Measurements from ENCODE around the gene RAD51B.

The RAD51B gene

GRCh38 chr14:67837011-67837624, 17.5 kb downstream of the RAD51B start:
- DNase-seq: peak; percentile 83

GRCh38 chr14:67846029-67846610, 26.5 kb downstream of the RAD51B start:
- no peak for DNase-seq

GRCh38 chr14:67850066-67850830, 30.7 kb downstream of the RAD51B start:
- no peak for DNase-seq

GRCh38 chr14:67851785-67852410, 32.3 kb downstream of the RAD51B start:
- no peak for DNase-seq

DNA sequence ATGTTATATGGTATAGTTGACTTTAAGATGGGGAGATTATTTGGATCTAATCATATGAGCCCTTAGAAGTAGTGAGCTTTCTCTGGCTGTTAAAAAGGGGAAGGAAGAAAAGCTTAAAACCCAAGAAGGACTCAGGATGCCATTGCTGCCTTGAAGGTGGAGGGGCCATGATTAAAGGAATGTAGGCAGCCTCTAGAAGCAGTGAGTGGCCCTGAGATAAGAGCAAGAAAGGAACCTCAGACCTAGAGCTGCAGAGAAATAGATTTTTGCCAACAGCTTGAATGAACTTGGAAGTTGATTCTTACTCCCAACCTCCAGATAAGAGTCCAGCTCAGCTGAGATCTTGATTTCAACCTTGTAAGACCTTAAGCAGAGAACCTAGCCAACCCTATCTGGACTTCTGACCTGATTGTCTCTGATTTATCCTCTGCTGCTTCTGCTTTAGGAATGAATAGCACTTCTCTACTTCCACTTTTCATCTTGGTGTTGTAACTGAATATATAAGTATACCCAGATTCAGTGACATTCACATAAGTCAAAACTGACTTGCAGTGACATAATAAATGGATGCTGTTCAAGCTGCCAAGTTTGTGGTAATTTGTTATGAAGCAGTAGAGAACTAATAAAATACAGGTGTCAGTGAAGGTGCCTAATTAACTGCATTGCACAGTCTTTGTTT, 33.5 kb downstream of the RAD51B start:
- DNase-seq: no peak

GRCh38 chr14:67853715-67854114, 34.1 kb downstream of the RAD51B start:
- DNase-seq: no peak

DNA sequence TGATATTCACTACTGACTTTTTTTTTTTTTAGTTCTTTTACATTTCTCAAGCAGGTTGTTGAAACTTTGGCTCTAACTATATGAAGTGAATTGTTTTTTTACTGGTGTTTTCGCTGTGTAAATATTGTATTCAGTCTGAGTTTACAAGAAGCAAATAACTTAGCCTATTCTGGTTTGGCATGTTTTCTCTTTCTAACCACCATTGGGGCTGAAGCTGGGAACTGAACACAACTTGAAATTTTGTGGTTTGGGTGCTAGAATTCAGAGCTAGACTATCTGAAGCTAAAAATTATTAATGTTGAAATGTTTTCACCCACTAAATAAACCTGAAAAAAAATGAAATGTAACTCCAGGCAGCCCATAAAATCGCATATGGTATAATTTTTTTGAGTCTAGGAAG, 37.2 kb downstream of the RAD51B start:
- DNase-seq: peak; percentile 12

- DNase-seq: no peak
Measured at GRCh38 chr14:67857778-67858350, 38.3 kb downstream of the RAD51B start.

DNA sequence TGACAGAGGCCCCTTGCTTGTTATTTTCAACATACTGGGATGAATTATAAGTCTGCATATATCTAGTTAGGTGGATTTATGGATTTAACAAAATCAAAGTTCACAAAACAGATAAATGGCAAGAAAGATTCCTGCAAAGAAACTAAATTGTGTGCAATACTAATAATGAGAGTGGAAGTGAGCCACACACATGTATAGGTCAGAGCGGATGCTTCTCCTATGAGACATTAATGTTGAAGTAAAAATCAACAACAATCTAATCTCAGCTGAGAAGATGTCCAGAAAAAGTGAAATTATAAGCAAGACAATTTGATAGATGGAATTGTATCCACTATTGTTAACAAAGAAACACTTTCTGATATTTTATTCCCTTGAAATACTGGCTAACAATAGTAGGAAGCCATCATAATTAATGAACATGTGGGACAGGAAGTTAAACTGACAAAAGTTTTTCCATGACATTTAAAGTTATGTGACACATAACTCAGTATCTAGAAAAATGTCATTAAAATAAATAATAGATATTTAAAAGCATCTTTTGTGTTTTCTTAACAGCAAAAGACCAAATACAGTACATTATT, 39.7 kb downstream of the RAD51B start:
- no peak for DNase-seq

DNA sequence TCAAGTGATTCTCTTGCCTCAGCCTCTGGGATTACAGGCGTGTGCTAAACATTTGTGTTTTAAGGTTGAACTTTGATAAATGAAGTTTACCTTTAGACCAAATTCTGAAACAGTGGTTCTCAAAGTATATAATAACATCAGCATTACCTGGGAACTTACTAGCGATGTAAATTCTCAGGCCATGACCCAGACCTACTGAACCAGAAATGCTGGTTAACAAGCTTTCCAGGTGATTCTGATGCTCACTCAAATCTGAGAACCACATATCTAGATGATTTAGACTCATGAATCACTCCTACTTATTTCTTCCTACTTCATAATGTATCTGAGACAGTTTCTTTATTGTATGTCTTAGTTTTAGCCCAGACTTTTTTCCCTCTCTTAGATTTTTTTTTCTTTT, 43.6 kb downstream of the RAD51B start:
- DNase-seq: no peak

- DNase-seq: peak; percentile 27
Measured at GRCh38 chr14:67875175-67876006, 55.8 kb downstream of the RAD51B start.

DNA sequence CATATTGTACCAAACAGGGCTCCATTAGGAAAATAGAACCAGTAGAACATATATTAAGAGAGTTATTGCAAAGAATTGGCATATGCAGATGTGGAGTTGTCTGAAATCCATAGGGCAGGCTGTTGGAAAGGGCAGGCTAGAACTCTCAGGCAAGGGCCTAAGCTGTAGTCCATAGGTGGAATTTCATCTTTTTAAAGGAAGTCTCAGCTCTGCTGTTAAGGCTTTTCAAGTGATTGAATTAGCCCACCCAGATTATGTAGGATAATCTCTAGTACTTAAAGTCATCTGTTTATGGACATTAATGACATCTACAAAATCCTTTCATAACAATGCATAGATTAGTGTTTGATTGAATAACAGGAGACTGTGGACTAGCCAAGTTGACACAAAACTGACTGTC, 59.4 kb downstream of the RAD51B start:
- DNase-seq: no peak

- no peak for DNase-seq
Measured at GRCh38 chr14:67881225-67881624, 61.6 kb downstream of the RAD51B start.

DNA sequence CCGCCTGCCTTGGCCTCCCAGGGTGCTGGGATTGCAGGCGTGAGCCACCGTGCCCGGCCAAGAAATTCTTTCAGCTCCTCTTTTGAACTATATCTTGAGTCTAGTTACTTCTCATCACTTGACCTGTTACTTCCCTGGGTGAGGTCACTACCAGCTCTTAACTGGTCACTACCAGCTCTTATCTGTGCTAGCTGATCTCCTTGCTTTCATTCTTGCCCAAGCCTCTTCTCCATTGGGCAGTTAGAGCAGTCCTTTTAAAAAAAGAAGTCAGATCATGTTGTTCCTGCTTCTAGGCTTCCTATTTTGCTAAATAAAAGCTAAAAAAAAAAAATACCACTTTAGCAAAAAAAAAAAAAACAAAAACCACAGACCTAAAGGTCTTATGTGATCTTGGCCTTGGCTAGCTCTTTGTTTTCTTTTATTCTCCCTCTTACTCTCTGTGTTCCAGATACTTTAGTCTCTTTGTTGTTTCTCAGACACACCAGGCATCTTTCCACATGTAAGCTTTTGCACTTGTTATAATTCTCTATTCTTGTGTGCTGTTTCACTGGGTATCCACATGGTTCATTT, 63.5 kb downstream of the RAD51B start:
- DNase-seq: no peak

DNA sequence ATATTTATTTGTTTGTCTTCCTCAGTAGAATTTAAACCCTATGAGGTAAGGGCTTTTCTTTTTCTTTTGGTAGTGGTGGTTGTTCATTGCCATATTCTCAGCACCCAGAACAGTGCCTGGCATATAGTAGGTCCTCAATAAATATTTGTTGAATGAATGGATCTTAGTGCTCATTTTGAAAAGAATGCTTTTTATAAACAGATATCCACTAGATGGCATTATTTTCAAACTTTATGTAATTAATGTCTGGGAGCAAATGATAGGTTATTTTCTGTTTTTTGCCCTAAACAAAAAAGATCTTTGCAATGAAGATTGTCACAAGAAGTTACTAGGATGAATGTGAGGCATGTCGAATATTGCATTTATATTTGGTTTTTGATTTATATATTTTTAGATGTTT, 64.1 kb downstream of the RAD51B start:
- DNase-seq: peak; percentile 9

- no peak for DNase-seq
Measured at GRCh38 chr14:67886191-67886590, 66.6 kb downstream of the RAD51B start.

DNA sequence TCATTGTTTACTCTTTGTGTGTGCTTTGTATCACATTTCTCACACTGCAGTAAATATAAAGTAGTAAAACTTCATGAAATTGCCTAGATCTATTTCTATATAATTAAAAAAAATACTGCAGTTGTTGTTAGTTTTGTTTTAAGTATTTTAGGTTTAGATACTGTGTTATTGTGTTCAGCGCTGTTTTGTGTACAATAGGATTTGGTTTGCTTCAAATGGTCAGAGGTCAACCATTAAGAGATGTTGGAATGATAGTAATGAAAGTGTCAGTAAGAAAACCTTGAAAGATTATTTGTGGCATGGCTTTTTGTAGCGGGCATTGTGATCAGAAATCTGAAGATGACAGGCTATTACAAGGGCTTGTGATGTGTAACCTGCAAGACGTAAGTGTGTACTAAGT, 67.9 kb downstream of the RAD51B start:
- DNase-seq: no peak

GRCh38 chr14:67889455-67889854, 69.9 kb downstream of the RAD51B start:
- no peak for DNase-seq

- DNase-seq: no peak
Measured at GRCh38 chr14:67892466-67893100, 73.0 kb downstream of the RAD51B start.

GRCh38 chr14:67900231-67900630, 80.7 kb downstream of the RAD51B start:
- DNase-seq: no peak
